Keratinocyte (primary cell): ENCODE data around the gene ANO2.

Experiments
- EZH2 ChIP-seq: IDR thresholded peaks from one replicate; pipeline ENCODE4 v1.6.1; 2012; ENCODE audit warnings: inconsistent platforms, mild to moderate bottlenecking, low read length, moderate library complexity
- TF ChIP-seq, protein P1 (sequence below), 3 experiments: IDR thresholded peaks in 1 of 3; conservative IDR thresholded peaks in 1 of 3; optimal IDR thresholded peaks in 1 of 3; 2 replicates in 2 of 3; 3 replicates in 1 of 3; pipeline versions ENCODE3 to v1.5.1; 2011; ENCODE audit warnings: low read length in 3 of 3, mild to moderate bottlenecking in 3 of 3, moderate library complexity in 2 of 3, control low read depth in 1 of 3, inconsistent platforms in 1 of 3; ENCODE audit not compliant: insufficient read depth in 2 of 3; ENCODE audit errors: extremely low read depth in 1 of 3

DNA sequence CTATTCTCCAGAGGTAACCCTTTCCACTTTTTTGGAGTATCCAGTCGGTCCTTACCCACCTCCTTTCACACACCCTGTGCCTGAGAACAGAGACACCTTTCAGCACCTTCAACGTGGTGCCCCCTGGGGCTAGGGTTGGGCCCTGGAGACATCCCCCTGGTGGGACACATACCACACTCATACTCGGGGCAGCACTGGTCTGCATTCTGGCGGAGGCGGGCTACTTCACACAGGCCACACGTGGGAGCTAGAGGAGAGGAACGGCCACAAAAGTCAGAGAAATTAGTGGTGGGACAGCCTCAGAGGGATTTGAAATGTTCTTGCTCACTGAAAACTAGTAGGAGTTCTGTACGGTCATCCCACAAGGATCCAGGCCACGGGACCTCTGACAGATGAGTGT is 39.8 kb upstream of the ANO2 start:
- TF ChIP-seq, protein P1, sequence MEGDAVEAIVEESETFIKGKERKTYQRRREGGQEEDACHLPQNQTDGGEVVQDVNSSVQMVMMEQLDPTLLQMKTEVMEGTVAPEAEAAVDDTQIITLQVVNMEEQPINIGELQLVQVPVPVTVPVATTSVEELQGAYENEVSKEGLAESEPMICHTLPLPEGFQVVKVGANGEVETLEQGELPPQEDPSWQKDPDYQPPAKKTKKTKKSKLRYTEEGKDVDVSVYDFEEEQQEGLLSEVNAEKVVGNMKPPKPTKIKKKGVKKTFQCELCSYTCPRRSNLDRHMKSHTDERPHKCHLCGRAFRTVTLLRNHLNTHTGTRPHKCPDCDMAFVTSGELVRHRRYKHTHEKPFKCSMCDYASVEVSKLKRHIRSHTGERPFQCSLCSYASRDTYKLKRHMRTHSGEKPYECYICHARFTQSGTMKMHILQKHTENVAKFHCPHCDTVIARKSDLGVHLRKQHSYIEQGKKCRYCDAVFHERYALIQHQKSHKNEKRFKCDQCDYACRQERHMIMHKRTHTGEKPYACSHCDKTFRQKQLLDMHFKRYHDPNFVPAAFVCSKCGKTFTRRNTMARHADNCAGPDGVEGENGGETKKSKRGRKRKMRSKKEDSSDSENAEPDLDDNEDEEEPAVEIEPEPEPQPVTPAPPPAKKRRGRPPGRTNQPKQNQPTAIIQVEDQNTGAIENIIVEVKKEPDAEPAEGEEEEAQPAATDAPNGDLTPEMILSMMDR (optimal IDR thresholded peaks at IDR 0.05 in 1 of 3, IDR thresholded peaks at IDR 0.05 in 1 of 3, conservative IDR thresholded peaks at IDR 0.05 in 1 of 3; ENCODE audit: extremely low read depth in 1 of 3, insufficient read depth in 2 of 3, low read length in 3 of 3), result no peak
- TF ChIP-seq EZH2, result no peak
